Upper lobe of left lung (tissue), 4 donors: ENCODE measurements around the gene IL17A.

Source experiments
- POLR2A ChIP-seq, 4 donors: fragments of 450-650 bp; IDR thresholded peaks; one replicate each; pipeline ENCODE4 v1.5.1; 2016 to 2017; ENCODE audit warnings: antibody characterized with exemption in 4 of 4, mild to moderate bottlenecking in 2 of 4
- POLR2AphosphoS5 ChIP-seq, 2 donors: sonication (generic); formaldehyde crosslinking; IDR thresholded peaks; one replicate each; pipeline ENCODE4 v1.5.1; 2017; ENCODE audit warnings: antibody characterized with exemption in 2 of 2
- TF ChIP-seq, protein P1 (sequence below), 6 experiments: fragments of 450-650 bp in 4 of 6; fragments of 200-600 bp in 2 of 6; sonication (generic) in 2 of 6; IDR thresholded peaks; one replicate each; pipeline ENCODE4 v1.5.1; 2016 to 2019; ENCODE audit warnings: antibody characterized with exemption in 6 of 6

DNA sequence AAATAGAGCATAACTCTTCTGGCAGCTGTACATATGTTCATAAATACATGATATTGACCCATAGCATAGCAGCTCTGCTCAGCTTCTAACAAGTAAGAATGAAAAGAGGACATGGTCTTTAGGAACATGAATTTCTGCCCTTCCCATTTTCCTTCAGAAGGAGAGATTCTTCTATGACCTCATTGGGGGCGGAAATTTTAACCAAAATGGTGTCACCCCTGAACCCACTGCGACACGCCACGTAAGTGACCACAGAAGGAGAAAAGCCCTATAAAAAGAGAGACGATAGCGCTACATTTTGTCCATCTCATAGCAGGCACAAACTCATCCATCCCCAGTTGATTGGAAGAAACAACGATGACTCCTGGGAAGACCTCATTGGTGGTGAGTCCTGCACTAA is at the start of gene IL17A:
- TF ChIP-seq POLR2AphosphoS5 (IDR thresholded peaks at IDR 0.05) (no peak), POLR2A (IDR thresholded peaks at IDR 0.05) (no peak)
- TF ChIP-seq, protein P1, sequence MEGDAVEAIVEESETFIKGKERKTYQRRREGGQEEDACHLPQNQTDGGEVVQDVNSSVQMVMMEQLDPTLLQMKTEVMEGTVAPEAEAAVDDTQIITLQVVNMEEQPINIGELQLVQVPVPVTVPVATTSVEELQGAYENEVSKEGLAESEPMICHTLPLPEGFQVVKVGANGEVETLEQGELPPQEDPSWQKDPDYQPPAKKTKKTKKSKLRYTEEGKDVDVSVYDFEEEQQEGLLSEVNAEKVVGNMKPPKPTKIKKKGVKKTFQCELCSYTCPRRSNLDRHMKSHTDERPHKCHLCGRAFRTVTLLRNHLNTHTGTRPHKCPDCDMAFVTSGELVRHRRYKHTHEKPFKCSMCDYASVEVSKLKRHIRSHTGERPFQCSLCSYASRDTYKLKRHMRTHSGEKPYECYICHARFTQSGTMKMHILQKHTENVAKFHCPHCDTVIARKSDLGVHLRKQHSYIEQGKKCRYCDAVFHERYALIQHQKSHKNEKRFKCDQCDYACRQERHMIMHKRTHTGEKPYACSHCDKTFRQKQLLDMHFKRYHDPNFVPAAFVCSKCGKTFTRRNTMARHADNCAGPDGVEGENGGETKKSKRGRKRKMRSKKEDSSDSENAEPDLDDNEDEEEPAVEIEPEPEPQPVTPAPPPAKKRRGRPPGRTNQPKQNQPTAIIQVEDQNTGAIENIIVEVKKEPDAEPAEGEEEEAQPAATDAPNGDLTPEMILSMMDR (IDR thresholded peaks at IDR 0.05): no peak
